ENCODE data around the gene PLOD1.

Gene PLOD1

DNA sequence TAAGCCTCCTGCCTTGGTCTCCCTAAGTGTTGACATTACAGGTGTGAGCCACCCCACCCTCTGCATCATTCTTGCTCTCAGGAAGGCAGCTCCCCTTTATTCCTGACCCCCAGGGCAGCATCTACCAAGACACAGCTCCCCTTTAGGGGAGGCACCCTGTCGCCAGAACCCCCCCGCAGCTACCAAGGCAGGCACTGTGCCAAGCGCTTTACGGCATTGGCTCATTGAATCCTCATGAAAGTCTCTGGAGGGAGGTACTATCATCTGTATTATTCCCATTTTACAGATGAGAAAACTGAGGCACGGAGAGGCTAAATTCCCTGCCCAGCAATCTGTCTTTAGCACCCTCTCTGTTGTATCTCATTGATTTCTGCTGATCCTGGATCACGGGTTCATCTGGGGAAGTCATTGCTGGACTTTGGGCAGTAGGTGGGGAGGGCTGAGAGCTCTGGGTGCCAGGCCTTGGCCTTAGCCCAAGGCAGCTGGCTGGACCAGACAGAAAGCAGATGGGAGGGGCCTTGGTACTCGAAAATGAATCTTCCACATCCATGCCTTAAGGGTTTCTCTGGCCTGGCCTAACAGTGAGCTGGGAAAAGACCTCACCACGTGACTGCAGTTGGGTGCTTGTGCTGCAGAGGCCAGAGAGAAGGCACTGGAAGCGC is 5.9 kb downstream of the PLOD1 start:
- H3K79me2 ChIP-seq (ENCODE audit: control insufficient read depth, insufficient read depth, low read length, poor library complexity) = no peaks in the 10 kb centered on the region
- H3K4me1 ChIP-seq (ENCODE audit: control insufficient read depth in 1 of 2, insufficient read depth in 2 of 2, low read length in 2 of 2) = peaks cover 15 to 20% of the 10 kb centered on the region in 2 experiments
- no peaks in the 10 kb centered on the region for H3K79me1 ChIP-seq (ENCODE audit: low read length)
- no peak overlapping the region for H3K4ac ChIP-seq (ENCODE audit: low read depth, low read length)
- H2BK5ac ChIP-seq (ENCODE audit: low read depth, low read length, poor library complexity) = no peak overlapping the region
- no peak overlapping the region for H3K27ac ChIP-seq (ENCODE audit: low read depth, low read length)
- WGBS (ENCODE audit: extremely low coverage, insufficient coverage, insufficient read length) = no CpG with 5 or more reads among the region's 9 CpGs
- H3K4me2 ChIP-seq (ENCODE audit: low read length) = no peak overlapping the region
- H3K14ac ChIP-seq (ENCODE audit: low read length) = no peak overlapping the region
- H3K9me3 ChIP-seq (ENCODE audit: insufficient read depth, low read depth, low read length) = no peaks in the 10 kb centered on the region
- no peak overlapping the region for H4K12ac ChIP-seq (ENCODE audit: low read depth, low read length)
- no peak overlapping the region for H3K4me3 ChIP-seq (ENCODE audit: low read depth, low read length)
- no peak overlapping the region for H3K23ac ChIP-seq (ENCODE audit: low read length)
- peaks cover 11 to 20% of the 10 kb centered on the region in 2 experiments for H3K36me3 ChIP-seq (ENCODE audit: control insufficient read depth in 1 of 2, insufficient read depth in 2 of 2, low read length in 2 of 2)
- H2AK5ac ChIP-seq (ENCODE audit: low read length) = no peak overlapping the region
- peak overlapping the region; percentile 9 for H3K9ac ChIP-seq (ENCODE audit: low read length)
- no peak overlapping the region for H2BK12ac ChIP-seq (ENCODE audit: low read length)
- no peak overlapping the region for H2BK120ac ChIP-seq (ENCODE audit: insufficient read depth, low read length, poor library complexity)
- H2AFZ ChIP-seq (ENCODE audit: insufficient read depth, low read length, poor library complexity) = no peak overlapping the region
- H4K8ac ChIP-seq (ENCODE audit: low read depth, low read length) = no peak overlapping the region
- H4K91ac ChIP-seq (ENCODE audit: low read depth, low read length) = no peak overlapping the region
- DNase-seq = no peak
- peak overlapping the region; percentile 26 for H3K18ac ChIP-seq (ENCODE audit: low read length)
- no peaks in the 10 kb centered on the region for H3K27me3 ChIP-seq (ENCODE audit: insufficient read depth, low read length)

DNA sequence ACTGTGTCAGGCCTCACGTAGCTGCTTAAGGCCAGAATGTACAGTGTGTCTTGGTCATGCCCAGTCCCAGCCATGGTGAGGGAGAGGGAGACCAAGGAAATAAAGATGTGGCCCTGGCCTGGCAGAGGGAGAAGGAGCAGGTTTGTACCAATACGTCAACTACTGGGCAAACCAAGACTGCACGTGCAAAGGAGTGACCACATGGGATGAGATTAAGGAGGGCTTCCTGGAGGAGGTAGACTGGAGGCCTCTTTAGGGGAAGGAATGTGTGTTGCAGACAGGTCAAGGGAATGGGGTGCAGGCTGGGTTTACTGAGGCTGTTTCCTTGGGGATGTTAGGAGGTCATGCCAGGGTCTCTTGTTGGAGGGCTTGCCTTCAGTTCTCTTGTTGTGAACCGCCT is 7.8 kb downstream of the PLOD1 start:
- Histone ChIP-seq H2AFZ (ENCODE audit: insufficient read depth, low read length, poor library complexity) (no peak overlapping the region), H3K4me1 (ENCODE audit: control insufficient read depth in 1 of 2, insufficient read depth in 2 of 2, low read length in 2 of 2) (peaks cover 15 to 20% of the 10 kb centered on the region in 2 experiments), H3K4me2 (ENCODE audit: low read length) (no peak overlapping the region), H3K79me2 (ENCODE audit: control insufficient read depth, insufficient read depth, low read length, poor library complexity) (no peaks in the 10 kb centered on the region), H3K27me3 (ENCODE audit: insufficient read depth, low read length) (no peaks in the 10 kb centered on the region), H3K4me3 (ENCODE audit: low read depth, low read length) (no peak overlapping the region), H3K36me3 (ENCODE audit: control insufficient read depth in 1 of 2, insufficient read depth in 2 of 2, low read length in 2 of 2) (peaks cover 8 to 16% of the 10 kb centered on the region in 2 experiments), H2BK5ac (ENCODE audit: low read depth, low read length, poor library complexity) (no peak overlapping the region), H3K9me3 (ENCODE audit: insufficient read depth, low read depth, low read length) (no peaks in the 10 kb centered on the region), H2BK12ac (ENCODE audit: low read length) (no peak overlapping the region), H4K8ac (ENCODE audit: low read depth, low read length) (no peak overlapping the region), H3K9ac (ENCODE audit: low read length) (no peak overlapping the region), H3K4ac (ENCODE audit: low read depth, low read length) (no peak overlapping the region), H3K18ac (ENCODE audit: low read length) (no peak overlapping the region), H3K23ac (ENCODE audit: low read length) (no peak overlapping the region), H3K27ac (ENCODE audit: low read depth, low read length) (no peak overlapping the region), H2BK120ac (ENCODE audit: insufficient read depth, low read length, poor library complexity) (no peak overlapping the region), H4K12ac (ENCODE audit: low read depth, low read length) (no peak overlapping the region), H3K14ac (ENCODE audit: low read length) (no peak overlapping the region), H2AK5ac (ENCODE audit: low read length) (peak overlapping the region; percentile 14), H4K91ac (ENCODE audit: low read depth, low read length) (no peak overlapping the region), H3K79me1 (ENCODE audit: low read length) (no peaks in the 10 kb centered on the region)
- WGBS (ENCODE audit: extremely low coverage, insufficient coverage, insufficient read length) = no CpG with 5 or more reads among the region's 4 CpGs
- no peak for DNase-seq

DNA sequence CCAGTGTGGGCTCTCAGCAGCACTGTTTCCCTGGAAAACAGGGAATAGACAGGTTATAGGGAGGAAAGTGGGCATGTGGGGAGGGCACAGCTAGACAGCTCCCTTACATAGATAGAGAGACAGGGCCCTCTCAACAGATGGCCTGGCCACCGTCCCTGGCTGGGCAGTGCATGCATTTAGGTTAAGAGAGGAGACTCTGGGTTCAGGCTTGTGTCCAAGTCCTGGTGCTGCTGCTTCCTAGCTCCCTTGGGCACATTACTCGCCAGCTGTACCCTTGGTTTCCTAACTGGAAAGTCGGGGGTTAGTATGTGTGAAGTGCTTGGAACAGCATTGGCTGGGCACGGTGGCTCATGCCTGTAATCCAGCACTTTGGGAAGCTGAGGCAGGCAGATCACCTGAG is 9.1 kb downstream of the PLOD1 start:
- peaks cover 15% of the 10 kb centered on the region in 2 experiments for H3K4me1 ChIP-seq (ENCODE audit: control insufficient read depth in 1 of 2, insufficient read depth in 2 of 2, low read length in 2 of 2)
- H3K27ac ChIP-seq (ENCODE audit: low read depth, low read length) = peak overlapping the region; percentile 12
- no peak overlapping the region for H3K4ac ChIP-seq (ENCODE audit: low read depth, low read length)
- H3K14ac ChIP-seq (ENCODE audit: low read length) = peak overlapping the region; percentile 24
- peak overlapping the region; percentile 69 for H3K18ac ChIP-seq (ENCODE audit: low read length)
- no peak overlapping the region for H2AFZ ChIP-seq (ENCODE audit: insufficient read depth, low read length, poor library complexity)
- no peaks in the 10 kb centered on the region for H3K9me3 ChIP-seq (ENCODE audit: insufficient read depth, low read depth, low read length)
- H4K12ac ChIP-seq (ENCODE audit: low read depth, low read length) = no peak overlapping the region
- no peak overlapping the region for H3K4me2 ChIP-seq (ENCODE audit: low read length)
- peak overlapping the region; percentile 25 for H2BK5ac ChIP-seq (ENCODE audit: low read depth, low read length, poor library complexity)
- H3K27me3 ChIP-seq (ENCODE audit: insufficient read depth, low read length) = no peaks in the 10 kb centered on the region
- H3K36me3 ChIP-seq (ENCODE audit: control insufficient read depth in 1 of 2, insufficient read depth in 2 of 2, low read length in 2 of 2) = peaks cover 14 to 21% of the 10 kb centered on the region in 2 experiments
- no peak for DNase-seq
- H4K8ac ChIP-seq (ENCODE audit: low read depth, low read length) = no peak overlapping the region
- peak overlapping the region; percentile 26 for H2BK120ac ChIP-seq (ENCODE audit: insufficient read depth, low read length, poor library complexity)
- H3K4me3 ChIP-seq (ENCODE audit: low read depth, low read length) = no peak overlapping the region
- H2BK12ac ChIP-seq (ENCODE audit: low read length) = peak overlapping the region; percentile 61
- H3K79me2 ChIP-seq (ENCODE audit: control insufficient read depth, insufficient read depth, low read length, poor library complexity) = no peaks in the 10 kb centered on the region
- peak overlapping the region; percentile 2 for H4K91ac ChIP-seq (ENCODE audit: low read depth, low read length)
- WGBS (ENCODE audit: extremely low coverage, insufficient coverage, insufficient read length) = no CpG with 5 or more reads among the region's 4 CpGs
- no peak overlapping the region for H3K23ac ChIP-seq (ENCODE audit: low read length)
- no peaks in the 10 kb centered on the region for H3K79me1 ChIP-seq (ENCODE audit: low read length)
- no peak overlapping the region for H3K9ac ChIP-seq (ENCODE audit: low read length)
- H2AK5ac ChIP-seq (ENCODE audit: low read length) = no peak overlapping the region

DNA sequence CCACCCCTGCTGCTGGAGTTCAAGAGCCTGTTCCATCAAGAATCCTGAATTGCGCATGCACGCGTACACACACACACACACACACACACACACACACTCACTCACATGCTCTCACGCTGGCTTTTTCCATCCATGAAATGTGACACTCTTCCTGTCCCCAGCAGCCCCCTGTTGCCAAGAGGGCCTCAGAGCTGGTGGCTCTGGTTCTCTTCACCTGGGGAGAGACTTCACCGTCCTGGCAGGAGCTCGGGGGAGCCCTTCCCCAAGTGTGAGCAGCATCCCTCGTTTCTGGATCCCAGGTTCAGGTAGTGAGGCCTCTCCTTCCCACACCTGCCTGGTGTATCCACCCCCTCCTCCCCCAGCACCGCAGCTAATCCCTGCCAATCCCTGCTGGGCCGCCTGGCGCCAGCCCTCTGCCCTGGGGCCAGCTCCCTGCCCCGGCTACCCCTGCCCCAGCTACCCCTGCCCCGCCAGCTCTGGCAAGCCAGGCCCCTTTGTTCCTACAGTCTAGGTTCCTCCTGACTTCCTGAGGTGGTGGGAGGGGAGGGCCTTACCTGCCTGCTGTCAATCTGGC is 9.9 kb downstream of the PLOD1 start:
- Histone ChIP-seq H3K4me2 (ENCODE audit: low read length) (peak overlapping the region; percentile 17), H4K91ac (ENCODE audit: low read depth, low read length) (peak overlapping the region; percentile 77), H3K4me1 (ENCODE audit: control insufficient read depth in 1 of 2, insufficient read depth in 2 of 2, low read length in 2 of 2) (peaks cover 14 to 15% of the 10 kb centered on the region in 2 experiments), H4K8ac (ENCODE audit: low read depth, low read length) (peak overlapping the region; percentile 30), H3K36me3 (ENCODE audit: control insufficient read depth in 1 of 2, insufficient read depth in 2 of 2, low read length in 2 of 2) (peaks cover 18 to 26% of the 10 kb centered on the region in 2 experiments), H3K4ac (ENCODE audit: low read depth, low read length) (no peak overlapping the region), H3K79me2 (ENCODE audit: control insufficient read depth, insufficient read depth, low read length, poor library complexity) (no peaks in the 10 kb centered on the region), H3K27ac (ENCODE audit: low read depth, low read length) (peak overlapping the region; percentile 85), H3K9me3 (ENCODE audit: insufficient read depth, low read depth, low read length) (peaks cover 4% of the 10 kb centered on the region), H2AK5ac (ENCODE audit: low read length) (no peak overlapping the region), H3K9ac (ENCODE audit: low read length) (no peak overlapping the region), H3K14ac (ENCODE audit: low read length) (no peak overlapping the region), H2BK5ac (ENCODE audit: low read depth, low read length, poor library complexity) (peak overlapping the region; percentile 29), H3K23ac (ENCODE audit: low read length) (no peak overlapping the region), H2BK120ac (ENCODE audit: insufficient read depth, low read length, poor library complexity) (no peak overlapping the region), H3K4me3 (ENCODE audit: low read depth, low read length) (no peak overlapping the region), H2AFZ (ENCODE audit: insufficient read depth, low read length, poor library complexity) (no peak overlapping the region), H4K12ac (ENCODE audit: low read depth, low read length) (no peak overlapping the region), H2BK12ac (ENCODE audit: low read length) (no peak overlapping the region), H3K18ac (ENCODE audit: low read length) (no peak overlapping the region), H3K27me3 (ENCODE audit: insufficient read depth, low read length) (no peaks in the 10 kb centered on the region), H3K79me1 (ENCODE audit: low read length) (no peaks in the 10 kb centered on the region)
- no peak for DNase-seq
- WGBS (ENCODE audit: extremely low coverage, insufficient coverage, insufficient read length) = no CpG with 5 or more reads among the region's 12 CpGs
